CD4-positive, alpha-beta T cell (primary cell): ENCODE measurements around the gene LBHD2. TPM values are rescaled to one million over a fixed set of nuclear protein-coding genes. Genes with fewer than 3 reads are reported as not detected.
A peak's percentile ranks its signal among the peaks of the same experiment; 100 is the strongest.

ENCODE experiments used
- ATAC-seq: fragments of 200-7000 bp; cut with Tn5 transposase; one replicate; pipeline ENCODE4 v1.10.0; 2022; ENCODE audit warnings: mild to moderate bottlenecking; ENCODE audit not compliant: poor library complexity
- CTCF ChIA-PET: fragments of 350-600 bp; sonication (Branson Sonifier 250); formaldehyde crosslinking; loops from one replicate; lab custom pipeline; 2021; ENCODE audit warnings: antibody characterized with exemption, inconsistent platforms; lab: Charles Lee
- POLR2A ChIA-PET: fragments of 350-600 bp; sonication (Branson Sonifier 250); formaldehyde crosslinking; loops from one replicate; lab custom pipeline; 2021; ENCODE audit warnings: antibody characterized with exemption, inconsistent platforms; lab: Charles Lee
- DNase-seq, 14 experiments: peaks; one replicate each; pipeline ENCODE4 v3.0.0-alpha.2; 2013 to 2020; ENCODE audit warnings: mixed read lengths in 2 of 14
- H3K27ac ChIP-seq, 2 donors: one replicate each; pipeline versions ENCODE4 v1.5.1 to v1.7.0; 2013; ENCODE audit warnings: low read length in 2 of 2, low read depth in 1 of 2, mild to moderate bottlenecking in 1 of 2
- H3K27me3 ChIP-seq, 2 experiments: 1 replicate in 1 of 2; 2 replicates in 1 of 2; pipeline versions ENCODE4 v1.6.1 to v1.7.0; 2013; ENCODE audit warnings: low read length in 2 of 2, control low read depth in 1 of 2, mild to moderate bottlenecking in 1 of 2, moderate library complexity in 1 of 2; ENCODE audit not compliant: insufficient read depth in 2 of 2, control insufficient read depth in 1 of 2
- H3K36me3 ChIP-seq: one replicate; pipeline ENCODE4 v1.6.1; 2013; ENCODE audit warnings: low read length, control low read depth; ENCODE audit not compliant: insufficient read depth
- H3K4me1 ChIP-seq: one replicate; pipeline ENCODE4 v1.6.1; 2013; ENCODE audit warnings: low read length, control low read depth; ENCODE audit not compliant: insufficient read depth
- H3K4me3 ChIP-seq: one replicate; pipeline ENCODE4 v1.5.1; 2013; ENCODE audit warnings: mild to moderate bottlenecking, low read length, moderate library complexity
- H3K9me3 ChIP-seq, 2 experiments: 1 replicate in 1 of 2; 2 replicates in 1 of 2; pipeline versions ENCODE4 v1.6.1 to v1.7.0; 2013; ENCODE audit warnings: low read length in 2 of 2, mild to moderate bottlenecking in 2 of 2, control low read depth in 1 of 2, moderate library complexity in 1 of 2; ENCODE audit not compliant: control insufficient read depth in 1 of 2, insufficient read depth in 1 of 2
- H3K27ac Mint-ChIP-seq: one replicate; pipeline ENCODE4 v1.8.0; 2020; ENCODE audit warnings: mixed read lengths
- H3K27me3 Mint-ChIP-seq: one replicate; pipeline ENCODE4 v1.8.0; 2021; ENCODE audit warnings: mixed read lengths
- H3K36me3 Mint-ChIP-seq: one replicate; pipeline ENCODE4 v1.8.0; 2021; ENCODE audit warnings: low read depth, mixed read lengths
- H3K4me1 Mint-ChIP-seq: one replicate; pipeline ENCODE4 v1.8.0; 2021; ENCODE audit warnings: low read depth, mixed read lengths
- H3K4me3 Mint-ChIP-seq: one replicate; pipeline ENCODE4 v1.8.0; 2020; ENCODE audit warnings: mild to moderate bottlenecking, mixed read lengths
- H3K9me3 Mint-ChIP-seq: one replicate; pipeline ENCODE4 v1.8.0; 2020; ENCODE audit warnings: mixed read lengths
- intact Hi-C, 2 experiments: fragments of 100-400 bp; cut with DNase I in 1 of 2; cut with micrococcal nuclease in 1 of 2; formaldehyde crosslinking; loops; one replicate each; pipeline versions ENCODE4 v1.15.1 to v1.9.0; 2023 to 2025; cut with DNase I, micrococcal nuclease
- total RNA-seq, 174 experiments: library from RNA in 2 of 174; stranded (reverse) in 2 of 174; gene quantifications; one replicate each; pipeline ENCODE4 v1.2.3 and lab custom pipeline; 2021 to 2026
- TF ChIP-seq, protein P1 (sequence below): fragments of 200-600 bp; IDR thresholded peaks from one replicate; pipeline ENCODE4 v1.8.0; 2022; ENCODE audit warnings: antibody characterized with exemption, mild to moderate bottlenecking

LBHD2 gene
- total RNA-seq, 2 experiments from 2014 or later: not detected

DNA sequence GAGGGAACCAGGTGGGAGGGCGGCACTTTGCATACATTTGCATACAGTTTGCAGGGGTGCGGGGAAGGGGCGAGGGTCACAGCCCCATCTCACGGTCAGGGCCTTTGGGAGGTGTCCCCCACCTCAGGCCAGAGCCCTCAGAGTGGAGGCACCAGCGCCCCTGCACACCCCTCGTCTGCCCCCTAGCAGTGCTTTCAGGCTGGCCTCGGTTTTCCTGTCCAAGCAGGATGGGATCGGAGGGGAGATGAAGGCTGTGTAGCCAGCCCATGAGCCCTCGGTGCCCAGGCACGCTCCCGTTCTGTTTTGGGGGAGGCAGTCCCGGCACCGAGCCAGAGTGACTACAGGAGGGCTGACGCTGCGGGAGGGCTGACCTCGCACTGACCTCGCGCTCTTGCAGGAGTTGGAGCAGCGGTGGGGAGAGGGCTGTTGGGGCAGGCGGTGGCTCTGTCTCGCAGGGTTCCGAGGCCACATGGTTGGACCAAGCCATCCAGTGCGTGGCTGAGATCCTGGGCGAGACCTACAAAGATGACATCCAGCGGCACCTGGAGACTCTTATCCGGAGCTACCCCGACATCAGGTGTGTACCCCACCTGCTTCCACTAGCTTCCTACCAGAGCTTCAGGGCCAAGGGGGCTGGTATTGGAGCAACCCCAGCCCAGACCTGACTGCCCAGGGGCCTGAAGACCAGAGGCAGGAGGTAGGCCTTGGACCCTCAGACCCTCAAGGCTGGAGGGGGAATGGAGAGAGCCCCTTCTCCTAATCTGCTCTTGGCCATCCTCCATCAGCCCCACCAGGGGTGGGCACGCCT lies 24.1 kb downstream of the LBHD2 start:
- H3K9me3 ChIP-seq: peaks cover 0 to 15% of the 10 kb centered on the region in 2 experiments
- Mint-ChIP-seq H3K27ac (no peak overlapping the region), H3K36me3 (no peaks in the 10 kb centered on the region), H3K27me3 (peaks cover 31% of the 10 kb centered on the region), H3K4me1 (peaks cover 6% of the 10 kb centered on the region), H3K4me3 (no peak overlapping the region), H3K9me3 (no peaks in the 10 kb centered on the region)
- no peak for ATAC-seq
- H3K36me3 ChIP-seq: no peaks in the 10 kb centered on the region
- peaks cover 18 to 19% of the 10 kb centered on the region in 2 experiments for H3K27me3 ChIP-seq
- DNase-seq: no peak
- no peak overlapping the region for H3K27ac ChIP-seq
- TF ChIP-seq, protein P1, sequence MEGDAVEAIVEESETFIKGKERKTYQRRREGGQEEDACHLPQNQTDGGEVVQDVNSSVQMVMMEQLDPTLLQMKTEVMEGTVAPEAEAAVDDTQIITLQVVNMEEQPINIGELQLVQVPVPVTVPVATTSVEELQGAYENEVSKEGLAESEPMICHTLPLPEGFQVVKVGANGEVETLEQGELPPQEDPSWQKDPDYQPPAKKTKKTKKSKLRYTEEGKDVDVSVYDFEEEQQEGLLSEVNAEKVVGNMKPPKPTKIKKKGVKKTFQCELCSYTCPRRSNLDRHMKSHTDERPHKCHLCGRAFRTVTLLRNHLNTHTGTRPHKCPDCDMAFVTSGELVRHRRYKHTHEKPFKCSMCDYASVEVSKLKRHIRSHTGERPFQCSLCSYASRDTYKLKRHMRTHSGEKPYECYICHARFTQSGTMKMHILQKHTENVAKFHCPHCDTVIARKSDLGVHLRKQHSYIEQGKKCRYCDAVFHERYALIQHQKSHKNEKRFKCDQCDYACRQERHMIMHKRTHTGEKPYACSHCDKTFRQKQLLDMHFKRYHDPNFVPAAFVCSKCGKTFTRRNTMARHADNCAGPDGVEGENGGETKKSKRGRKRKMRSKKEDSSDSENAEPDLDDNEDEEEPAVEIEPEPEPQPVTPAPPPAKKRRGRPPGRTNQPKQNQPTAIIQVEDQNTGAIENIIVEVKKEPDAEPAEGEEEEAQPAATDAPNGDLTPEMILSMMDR: no peak
- no peak overlapping the region for H3K4me3 ChIP-seq
- CTCF ChIA-PET: no interaction called here
- POLR2A ChIA-PET: no interaction called here
- peaks cover 20% of the 10 kb centered on the region for H3K4me1 ChIP-seq
- intact Hi-C loops: loop anchor here (5.0 to 10.0 kb wide), 2 partner anchors 77 to 439 kb away; no protein-coding TSS in a partner anchor

DNA sequence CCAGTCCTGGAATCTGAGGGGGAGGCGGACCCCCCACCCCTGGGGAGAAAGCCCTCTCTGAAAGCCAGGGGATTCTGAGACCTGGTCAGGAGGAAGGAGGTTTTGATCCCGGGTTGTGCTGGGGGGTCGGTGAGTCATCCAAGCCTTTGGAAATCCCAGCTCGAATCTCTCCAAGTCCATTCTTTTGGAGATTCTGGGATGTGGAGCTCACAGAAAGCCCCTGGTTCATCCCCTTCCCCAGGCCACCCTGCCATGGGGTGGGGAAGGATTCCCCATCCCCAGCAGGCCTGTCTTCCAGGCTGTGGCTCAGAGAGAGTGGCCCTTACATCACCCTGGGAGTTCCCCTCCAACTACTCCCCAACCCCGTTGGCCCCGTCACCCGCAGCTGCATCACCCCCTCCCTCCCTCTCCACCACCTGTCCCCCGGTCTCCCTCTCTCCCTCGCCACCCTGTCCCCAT lies 24.8 kb downstream of the LBHD2 start:
- CTCF ChIA-PET: no interaction called here
- intact Hi-C loops: loop anchor here (5.0 to 10.0 kb wide), 2 partner anchors 76 to 439 kb away; no protein-coding TSS in a partner anchor

DNA sequence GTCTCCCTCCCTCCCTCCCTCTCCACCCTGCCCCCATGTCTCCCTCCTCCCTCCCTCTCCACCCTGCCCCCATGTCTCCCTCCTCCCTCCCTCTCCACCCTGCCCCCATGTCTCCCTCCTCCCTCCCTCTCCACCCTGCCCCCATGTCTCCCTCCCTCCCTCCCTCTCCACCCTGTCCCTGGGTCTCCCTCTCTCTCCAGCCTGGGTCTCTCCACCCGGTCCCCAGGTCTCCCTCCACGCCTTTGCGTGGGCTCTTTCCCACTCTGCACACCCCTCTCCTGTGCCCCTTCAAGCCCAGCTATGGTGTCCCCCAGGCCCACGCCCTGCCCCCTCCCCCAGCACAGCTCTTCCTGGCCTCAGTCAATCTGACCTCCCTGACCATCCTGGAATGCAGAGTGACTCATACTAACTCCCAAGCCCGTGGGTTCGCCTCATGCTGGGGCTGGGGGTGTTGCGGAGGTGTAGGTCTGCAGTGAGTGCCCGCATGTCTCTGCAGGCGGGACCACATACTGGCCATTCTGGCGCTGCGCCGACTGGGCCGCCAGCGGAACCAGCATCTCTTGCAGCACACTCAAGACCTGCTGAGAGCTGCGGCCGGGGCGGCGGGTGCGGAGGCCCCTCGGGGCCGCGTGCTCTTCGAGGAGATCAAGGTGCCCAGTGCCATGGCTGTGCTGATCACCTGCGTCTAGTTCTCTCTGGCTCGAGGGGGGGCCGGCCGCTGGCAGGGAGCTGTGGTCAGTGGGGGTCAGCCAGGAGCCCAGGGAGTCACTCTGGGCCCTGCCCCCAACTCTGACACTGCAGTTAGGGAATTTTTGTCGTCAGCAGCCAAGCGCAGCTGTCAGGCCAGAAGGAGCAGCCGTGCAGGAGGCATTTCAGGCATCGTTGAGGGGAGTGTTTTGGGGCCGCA lies 25.8 kb downstream of the LBHD2 start:
- Mint-ChIP-seq H3K27ac (no peak overlapping the region), H3K27me3 (peaks cover 24% of the 10 kb centered on the region), H3K36me3 (no peaks in the 10 kb centered on the region), H3K4me1 (peaks cover 6% of the 10 kb centered on the region), H3K9me3 (no peaks in the 10 kb centered on the region), H3K4me3 (no peak overlapping the region)
- H3K4me1 ChIP-seq: peaks cover 13% of the 10 kb centered on the region
- POLR2A ChIA-PET: no interaction called here
- H3K4me3 ChIP-seq: no peak overlapping the region
- H3K9me3 ChIP-seq: peaks cover 0 to 6% of the 10 kb centered on the region in 2 experiments
- CTCF ChIA-PET: no interaction called here
- TF ChIP-seq, protein P1: no peak
- ATAC-seq: no peak
- no peaks in the 10 kb centered on the region for H3K36me3 ChIP-seq
- DNase-seq: no peak
- H3K27ac ChIP-seq: no peak overlapping the region
- intact Hi-C loops: loop anchor here (5.0 to 10.0 kb wide), 2 partner anchors 75 to 438 kb away; no protein-coding TSS in a partner anchor
- peaks cover 4 to 6% of the 10 kb centered on the region in 2 experiments for H3K27me3 ChIP-seq

More for the DNA sequence above, 24.8 kb downstream of the LBHD2 start:
- H3K27me3 Mint-ChIP-seq: peaks cover 25% of the 10 kb centered on the region
- peak in 2 of 14 experiments; percentile 68 to 73 for DNase-seq
- Histone ChIP-seq H3K4me1 (peaks cover 17% of the 10 kb centered on the region), H3K9me3 (peaks cover 0 to 12% of the 10 kb centered on the region in 2 experiments), H3K27ac (no peak overlapping the region), H3K27me3 (peaks cover 12 to 13% of the 10 kb centered on the region in 2 experiments), H3K4me3 (no peak overlapping the region), H3K36me3 (no peaks in the 10 kb centered on the region)
- no peaks in the 10 kb centered on the region for H3K36me3 Mint-ChIP-seq
- POLR2A ChIA-PET: no interaction called here
- TF ChIP-seq, protein P1: no peak
- no peak overlapping the region for H3K4me3 Mint-ChIP-seq
- H3K9me3 Mint-ChIP-seq: no peaks in the 10 kb centered on the region
- peaks cover 6% of the 10 kb centered on the region for H3K4me1 Mint-ChIP-seq
- ATAC-seq: no peak
- no peak overlapping the region for H3K27ac Mint-ChIP-seq
